ENCODE measurements around the gene SCARF1.

SCARF1 gene

DNA sequence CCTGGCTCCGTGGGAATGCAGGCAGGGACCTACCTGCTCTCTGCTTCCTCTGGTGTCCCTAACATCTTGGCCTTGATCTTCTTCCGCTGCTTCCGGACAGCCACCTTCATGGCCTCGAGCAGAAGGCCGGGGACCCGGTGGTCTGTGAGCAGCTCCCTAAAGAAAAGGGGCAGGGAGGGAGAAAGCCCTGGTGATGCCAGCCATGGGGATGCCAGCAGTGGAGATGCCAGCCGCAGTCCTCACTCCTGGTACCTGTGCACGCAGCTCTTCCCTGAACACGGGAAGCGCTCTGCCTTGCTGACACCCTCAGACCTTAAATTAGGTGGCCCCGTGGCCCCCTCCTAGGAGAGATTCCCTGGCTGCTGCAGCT, 2.3 kb upstream of the SCARF1 start:
- no peak for DNase-seq

DNA sequence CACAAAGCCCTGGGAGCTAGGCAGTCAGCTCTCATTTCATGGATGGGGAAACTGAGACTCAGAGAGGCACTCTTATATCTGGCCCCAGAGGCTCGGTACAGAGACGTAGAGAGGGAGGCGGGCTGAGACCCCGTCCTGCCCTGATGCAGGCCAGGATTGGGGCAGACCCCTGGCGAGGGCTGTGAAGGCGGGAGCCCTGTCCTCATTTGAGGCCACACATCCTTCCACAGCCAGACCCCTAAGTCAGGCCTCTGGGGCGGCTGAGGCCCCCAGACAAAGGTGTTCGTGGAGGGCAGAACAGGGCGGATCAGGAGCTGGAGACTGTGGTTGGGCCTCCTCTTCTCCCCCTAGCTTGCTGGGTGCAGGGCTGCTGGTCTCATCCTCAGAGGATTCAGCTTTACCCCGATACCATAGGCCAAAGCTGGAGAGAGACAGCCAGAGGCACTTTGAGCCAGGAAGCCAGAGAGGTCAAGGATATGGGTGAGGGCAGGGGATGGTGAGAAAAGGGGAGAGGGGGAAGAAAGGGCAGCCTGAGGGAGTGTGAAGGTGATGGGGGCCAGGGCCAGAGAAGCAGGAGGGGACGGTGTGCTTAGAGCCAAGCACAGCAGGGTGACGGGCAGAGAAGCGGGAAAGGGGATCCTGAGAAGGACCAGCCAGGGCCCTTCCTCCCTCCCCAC, 805 bp upstream of the SCARF1 start:
- no peak for DNase-seq

DNA sequence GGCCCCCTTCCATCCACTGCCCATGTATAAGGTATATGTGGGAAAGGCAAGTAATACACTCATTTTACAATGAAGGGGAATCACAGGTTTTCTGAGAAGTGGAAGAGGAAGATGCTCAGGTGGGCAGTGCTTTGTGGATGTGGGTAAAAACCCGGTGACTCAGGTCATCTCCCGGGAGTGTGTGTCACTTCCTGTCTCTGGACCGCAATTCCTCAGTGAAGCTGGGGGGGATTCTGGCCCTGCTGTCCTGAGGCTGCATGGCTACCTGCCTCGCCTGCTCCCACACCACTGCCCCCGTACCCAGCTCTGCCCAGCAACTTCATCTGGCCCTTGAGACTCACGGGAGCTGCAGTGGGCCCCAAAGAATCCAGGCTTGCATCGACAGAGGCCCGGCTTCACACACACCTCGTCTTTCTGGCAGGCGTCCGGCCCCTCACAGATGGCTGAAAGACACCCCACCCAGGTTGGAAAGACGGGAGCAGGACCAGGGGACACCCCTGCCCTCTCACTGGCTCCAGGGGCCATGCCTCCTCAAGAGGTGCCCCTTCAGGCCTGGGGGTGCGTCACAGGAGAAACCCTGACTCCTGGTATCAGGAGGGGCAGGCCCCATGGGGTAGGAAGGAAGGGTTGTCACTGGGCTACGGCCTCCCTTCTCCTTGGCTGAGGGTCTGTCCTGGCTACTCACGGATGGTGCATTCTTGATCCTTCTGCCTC, 882 bp downstream of the SCARF1 start:
- no peak for DNase-seq

DNA sequence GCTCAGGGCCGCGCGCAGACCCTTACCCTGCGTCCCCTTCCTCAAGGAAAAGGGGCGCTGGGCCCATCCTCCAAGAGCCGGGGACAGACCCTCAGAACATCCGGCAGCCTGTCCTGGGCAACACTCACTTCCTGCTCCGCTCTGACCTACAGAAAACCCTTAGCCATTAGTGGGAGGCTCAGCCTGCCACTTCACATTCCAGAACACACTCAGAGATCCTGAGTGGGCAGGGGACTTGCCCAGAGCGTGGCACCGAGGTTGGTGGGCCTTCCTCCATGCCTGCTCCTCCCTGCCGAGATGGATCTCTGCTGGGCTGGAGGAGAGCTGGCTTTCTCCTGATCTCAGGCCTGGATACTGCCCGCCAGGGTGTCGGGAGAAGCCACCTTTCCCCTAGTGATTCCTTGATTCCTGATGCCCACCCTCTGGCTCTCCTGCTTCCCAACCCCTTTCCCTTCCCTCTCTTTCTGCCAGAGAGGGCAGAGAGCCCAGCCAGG, 1.5 kb downstream of the SCARF1 start:
- DNase-seq = no peak

DNA sequence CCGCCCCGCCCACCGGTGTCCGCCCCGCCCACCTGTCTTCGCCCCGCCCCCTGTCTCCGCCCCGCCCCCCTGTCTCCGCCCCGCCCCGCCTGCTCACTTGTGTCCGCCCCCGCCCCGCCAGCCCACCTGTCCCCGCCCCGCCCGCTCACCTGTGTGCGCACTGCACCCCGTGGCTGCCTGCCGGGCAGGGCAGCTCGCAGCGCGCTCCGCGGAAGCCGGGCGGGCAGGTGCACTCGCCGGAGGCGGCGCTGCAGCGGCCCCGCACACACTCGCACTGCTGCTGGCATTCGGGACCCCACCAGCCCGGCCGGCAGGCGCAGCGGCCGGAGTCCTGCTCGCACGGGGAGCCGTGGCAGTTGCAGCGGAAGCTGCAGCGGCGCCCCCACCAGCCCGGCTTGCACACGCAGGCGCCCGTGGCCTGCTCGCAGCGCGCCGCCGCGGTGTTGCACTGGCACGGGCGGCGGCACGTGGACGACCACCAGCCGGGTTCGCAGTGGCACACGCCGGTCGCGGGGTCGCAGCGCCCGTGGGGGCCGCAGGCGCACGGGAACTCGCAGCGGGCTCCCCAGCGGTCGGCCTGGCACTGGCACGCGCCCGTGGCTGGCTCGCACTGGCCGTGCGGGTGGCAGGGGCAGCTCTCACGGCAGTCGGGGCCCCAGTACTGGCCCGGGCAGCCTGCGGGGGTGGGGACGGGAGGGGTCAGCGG, 2.1 kb downstream of the SCARF1 start:
- peak; percentile 58 for DNase-seq

DNA sequence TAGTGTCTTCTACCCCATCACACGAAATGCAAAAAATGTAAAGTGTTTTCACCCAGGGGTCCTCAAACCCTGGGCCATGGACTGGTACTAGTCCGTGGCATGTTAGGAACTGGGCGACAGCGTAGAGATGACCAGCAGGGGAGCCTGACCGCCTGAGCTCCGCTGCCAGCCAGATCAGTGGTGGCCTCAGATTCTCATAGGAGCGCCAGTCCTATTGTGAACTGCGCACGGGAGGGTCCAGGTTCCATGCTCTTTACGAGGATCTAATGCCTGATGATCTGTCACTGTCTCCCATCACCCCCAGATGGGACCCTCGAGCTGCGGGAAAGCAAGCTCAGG, 4.5 kb downstream of the SCARF1 start:
- DNase-seq = no peak

DNA sequence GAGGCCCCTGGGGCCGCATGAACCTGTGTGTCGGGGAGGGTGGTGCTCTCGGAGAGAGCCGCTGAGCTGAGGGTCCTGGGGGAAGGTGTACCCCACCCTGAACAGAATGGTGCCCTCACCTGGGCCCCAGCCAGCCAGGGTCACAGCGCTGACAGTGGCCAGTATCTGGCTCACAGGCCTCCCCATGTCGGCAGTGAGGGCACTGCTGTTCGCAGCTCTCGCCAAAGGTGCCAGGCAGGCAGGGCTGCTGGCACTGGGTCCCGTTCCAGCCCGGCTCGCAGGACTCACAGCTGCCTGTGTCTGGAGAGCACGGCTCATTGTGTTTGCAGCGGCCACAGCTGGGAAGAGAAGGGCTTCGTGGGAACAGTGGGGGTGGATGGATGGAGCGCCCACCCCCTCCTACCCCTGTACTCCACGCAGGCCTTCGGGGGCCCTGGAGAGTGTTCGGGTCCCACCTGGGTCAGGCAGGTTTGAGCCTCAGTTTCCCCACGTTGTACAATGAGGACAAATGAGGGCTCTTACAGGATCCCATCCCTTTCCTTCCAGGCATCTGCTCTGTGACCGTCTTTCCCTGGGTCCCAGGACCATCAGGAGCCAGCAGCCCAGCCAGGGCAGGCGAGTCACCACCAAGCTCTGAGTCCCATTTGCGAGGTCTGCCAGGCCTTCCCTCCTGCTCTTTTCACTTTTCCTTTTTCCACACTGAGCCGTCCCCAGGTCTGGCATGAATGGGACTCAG, 5.0 kb downstream of the SCARF1 start:
- no peak for DNase-seq

DNA sequence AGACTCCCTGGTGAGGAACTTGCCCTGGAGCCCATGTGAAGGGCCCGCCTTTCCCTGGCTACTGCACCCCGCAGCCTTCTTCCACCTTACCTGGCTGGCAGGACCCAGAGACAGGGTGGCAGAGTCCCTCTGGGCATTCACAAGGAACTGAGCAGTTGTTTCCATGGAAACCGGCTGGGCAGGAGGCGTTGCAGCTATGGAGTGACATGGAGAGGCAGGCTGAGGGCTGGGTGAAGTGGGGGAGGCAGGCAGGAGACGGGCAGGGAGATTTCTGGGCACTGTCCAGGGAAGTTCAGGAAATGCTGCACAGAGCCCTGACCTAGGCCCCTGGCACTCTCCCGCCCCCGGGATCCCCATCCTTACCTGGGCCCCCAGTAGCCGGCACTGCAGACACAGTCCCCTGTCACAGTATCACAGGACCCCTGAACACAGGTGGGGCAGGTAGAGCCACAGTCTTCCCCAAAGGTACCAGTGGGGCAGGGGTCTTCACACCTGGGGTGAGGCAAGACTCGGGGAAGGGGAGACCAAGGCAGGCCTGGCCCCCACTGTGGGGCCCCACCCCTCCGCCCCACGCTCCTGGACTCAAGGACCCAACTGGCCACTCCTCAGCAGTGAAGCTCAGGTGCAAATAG, 5.9 kb downstream of the SCARF1 start:
- no peak for DNase-seq

DNA sequence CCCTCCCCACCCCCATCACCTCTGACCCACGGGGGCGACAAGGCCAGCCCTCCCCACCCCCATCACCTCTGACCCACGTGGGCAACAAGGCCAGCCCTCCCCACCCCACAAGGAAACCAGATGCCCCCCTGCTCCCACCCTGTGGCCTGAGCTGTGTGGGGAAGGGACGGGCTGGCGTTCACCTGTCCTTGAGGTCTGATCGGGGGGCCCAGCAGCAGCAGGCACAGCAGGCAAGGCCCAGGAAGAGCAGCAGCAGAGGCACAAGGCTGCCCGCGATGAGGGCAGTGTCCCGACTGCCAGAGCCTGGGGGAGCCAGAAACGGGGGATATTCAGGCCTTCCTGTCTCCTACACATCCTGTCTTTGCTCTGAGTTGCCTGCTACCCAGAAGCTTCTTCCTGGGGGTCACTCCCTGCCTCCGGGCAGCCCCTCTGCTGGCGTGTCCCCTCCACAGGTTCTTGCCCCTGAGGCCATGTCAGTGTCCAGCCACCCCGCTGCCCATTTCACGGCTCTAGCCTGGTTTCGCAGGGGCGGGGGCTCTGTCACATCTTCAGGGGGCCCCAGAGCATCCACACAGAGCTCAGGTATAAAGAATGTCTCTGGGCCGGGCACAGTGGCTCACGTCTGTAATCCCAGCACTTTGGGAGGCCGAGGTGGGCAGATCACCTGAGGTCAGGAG, 6.8 kb downstream of the SCARF1 start:
- no peak for DNase-seq

DNA sequence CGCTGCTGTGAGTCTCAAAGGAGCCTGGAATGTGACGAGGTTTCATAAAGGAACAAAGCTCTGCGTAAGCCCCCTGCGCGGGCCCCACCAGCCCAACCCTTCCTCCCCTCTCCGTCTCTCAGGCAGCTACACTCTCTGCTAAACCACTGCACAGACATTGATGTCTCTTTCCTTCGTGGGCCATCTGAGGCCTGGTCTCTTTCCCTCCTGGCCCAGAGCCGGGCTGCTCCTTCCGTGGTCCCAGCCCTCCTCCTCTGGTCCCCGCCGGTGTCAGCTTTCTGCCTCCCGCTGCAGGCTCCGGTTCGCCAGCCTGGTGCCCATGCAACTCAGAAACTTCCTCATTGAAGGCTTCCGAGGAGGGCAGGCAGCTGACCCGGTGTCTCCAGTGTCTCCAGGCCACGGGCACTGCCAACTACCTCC, 7.4 kb downstream of the SCARF1 start:
- DNase-seq = no peak

DNA sequence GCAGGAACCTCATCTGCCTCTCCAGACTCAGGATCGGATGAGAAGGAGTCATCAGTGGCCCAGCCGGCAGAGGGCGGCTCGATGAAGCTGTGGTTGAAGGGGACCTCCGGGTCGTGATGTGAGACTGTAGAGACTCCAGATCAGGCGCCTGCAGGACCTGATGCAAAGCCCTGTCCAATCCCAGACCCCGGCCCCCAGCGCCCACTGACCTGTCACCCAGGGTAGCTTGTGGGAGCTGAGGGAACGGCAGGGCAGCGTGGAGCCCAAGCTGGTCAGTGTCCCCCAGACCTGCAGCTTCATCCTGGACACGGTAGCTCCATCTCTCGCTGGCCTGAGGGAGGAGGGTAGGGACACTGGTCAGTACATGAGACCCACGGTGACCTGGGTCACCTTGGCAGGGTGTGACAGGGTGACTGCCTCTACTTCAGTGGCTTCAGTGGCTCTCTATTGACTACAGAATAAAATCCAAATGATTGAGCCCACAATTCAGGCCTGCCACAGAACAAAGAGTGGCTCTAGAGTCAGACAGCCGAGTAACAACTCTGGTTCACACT, 8.7 kb downstream of the SCARF1 start:
- DNase-seq = no peak

DNA sequence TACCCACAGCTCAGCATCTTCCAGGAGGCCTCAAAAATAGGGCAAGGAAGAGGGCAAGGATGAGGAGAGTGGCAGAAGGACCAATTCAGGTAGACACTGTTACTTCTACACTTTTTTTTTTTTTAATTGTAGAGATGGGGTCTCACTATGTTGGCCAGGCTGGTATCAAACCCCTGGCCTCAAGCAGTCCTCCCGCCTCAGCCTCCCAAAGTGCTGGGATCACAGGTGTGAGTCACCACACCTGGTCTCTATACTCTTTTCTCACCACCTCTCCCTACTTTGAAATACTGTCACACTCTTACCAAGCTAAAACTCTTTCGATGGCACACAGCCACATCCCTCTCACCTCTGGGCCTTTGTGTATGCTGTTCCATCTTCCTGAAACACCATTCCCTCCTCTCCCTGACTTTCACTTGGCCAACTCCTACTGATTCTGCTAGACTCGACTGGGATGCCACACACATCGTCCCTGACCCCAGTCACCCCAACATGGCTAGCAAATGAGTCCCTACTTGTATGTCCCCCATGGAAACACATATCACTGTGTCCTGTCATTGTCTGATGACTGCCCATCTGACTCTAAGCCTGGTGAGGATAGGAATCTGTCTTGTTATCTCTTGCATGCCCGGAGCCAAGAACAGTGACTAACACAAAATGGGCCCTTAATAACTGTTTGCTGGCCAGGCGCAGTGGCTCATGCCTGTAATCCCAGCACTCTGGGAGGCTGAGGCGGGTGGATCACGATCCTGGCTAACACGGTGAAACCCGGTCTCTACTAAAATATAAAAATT, 9.7 kb downstream of the SCARF1 start:
- DNase-seq = no peak

DNA sequence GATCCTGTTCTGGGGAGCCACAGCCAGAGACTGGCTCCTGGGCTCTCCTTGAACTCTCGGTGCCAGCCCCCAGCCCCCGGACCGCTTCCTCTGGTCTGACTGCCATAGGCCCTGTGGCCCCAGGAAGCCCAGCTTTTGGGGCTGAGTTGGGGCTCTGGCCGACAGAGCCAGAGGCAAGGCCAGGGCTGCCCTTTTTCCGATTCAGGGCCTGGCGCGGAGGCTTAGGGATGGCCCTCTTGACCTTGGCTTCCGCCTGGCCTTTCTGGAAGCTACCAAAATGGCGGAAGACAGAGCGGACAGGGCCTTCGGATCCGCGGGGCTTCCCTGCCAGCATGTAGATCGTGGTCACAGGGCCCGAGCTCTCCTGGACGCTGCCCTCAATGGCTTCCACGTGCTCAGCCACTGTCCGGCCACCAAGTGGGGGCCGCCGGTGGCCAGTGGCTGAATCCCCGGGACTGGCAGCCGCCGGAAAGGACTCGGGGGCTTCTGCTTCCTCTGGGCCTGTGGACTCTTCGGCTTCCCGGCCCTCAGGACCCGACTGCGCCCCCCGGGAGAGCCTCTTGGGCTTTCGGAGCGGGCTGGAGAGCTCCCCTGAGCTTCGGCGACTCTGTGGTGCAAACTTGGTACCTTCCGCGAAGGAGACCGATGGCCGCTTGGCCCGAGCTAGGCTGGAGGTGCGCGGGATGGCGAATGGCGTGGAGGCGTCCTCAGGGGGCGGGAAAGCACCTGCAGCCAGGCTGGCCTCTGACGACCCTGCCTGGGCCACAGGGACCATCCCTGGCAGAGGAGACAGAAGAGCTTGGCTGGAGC, 10.5 kb downstream of the SCARF1 start:
- DNase-seq = no peak

DNA sequence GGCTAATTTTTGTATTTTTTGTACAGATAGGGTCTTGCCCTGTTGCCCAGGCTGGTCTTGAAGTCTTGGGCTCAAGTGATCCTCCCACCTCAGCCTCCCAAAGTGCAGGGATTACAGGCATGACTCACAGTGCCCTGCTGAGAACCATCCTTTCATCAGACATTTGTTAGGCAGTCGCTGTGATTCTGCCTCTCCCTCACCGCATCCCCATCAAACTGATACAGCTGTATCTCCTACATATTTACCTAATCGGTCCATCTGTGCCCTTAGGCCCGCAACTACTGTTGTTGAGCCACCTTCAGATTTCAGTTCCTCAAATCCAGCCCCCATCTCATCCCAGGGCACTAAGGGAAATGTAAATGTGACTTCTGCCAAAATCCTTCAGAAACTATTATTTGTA, 14.9 kb downstream of the SCARF1 start:
- no peak for DNase-seq

DNA sequence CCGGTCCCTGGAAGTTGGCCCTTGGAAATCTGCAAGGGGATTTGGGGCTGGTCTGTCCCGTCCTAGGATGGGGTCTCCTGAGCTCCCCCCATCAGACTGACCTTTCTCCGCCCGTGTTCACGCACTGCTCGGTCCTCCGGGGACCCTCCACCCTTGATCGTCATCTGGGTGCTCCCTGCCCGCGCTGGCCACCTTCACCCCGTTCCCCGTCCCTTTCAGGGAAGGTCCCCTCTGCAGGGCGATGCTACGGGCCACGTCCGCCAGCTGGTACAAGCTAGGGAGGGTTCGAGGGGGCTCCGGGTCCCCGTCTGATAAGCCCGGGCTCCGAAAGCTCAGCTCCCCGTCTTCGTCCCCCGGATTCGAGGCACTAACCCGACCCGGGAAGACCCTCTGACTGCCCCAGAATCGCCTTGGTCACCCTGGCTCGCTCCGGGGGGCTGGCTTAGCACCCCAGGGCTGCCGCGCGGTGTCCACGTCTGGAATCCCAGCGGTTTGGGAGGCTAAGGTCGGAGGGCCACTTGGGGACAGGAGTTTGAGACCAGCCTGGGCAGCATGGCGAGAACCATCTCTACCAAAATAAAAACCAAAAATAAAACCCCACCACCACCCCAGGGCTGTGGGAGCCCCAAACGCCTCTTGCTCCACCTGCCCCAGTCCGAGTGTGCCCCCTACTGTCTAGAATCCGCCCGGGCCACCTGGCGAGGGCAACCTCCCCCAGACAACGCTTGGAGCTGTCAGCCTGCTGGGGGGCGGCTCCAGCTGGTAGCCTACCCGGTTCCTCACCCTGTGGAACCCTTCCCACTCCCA, 15.8 kb downstream of the SCARF1 start:
- peak; percentile 23 for DNase-seq

DNA sequence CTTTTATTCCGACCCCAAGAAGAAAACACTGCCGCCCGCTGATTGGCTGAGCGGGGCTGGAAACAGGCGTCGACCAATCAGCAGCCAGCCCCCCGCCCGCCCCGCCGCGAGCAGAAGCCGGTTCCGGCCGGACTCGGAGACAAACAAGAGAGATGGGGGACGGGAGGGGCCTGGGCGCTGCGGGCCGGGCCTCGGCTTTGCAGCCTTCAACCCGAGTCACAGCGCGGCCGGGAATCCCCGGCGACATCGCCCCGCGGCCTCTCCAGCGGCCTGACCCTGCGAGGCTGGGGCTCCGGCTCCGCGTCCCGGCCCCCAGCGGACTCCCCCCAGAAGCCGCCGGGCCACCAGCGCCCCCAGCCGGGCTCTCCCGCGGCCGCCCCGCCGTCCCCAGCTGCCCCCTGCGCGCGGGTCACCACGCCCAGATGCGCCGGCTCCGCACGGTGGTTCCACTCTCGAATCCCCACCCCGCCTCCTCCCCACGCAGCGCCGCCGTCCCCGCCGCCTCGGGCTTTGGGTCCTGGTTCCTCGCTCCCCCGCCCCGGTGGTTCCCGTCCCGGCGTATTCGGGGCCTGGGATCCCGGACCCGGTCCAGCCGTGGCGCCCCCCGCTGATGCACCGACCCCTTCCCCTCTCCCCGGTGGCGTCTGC, 16.6 kb downstream of the SCARF1 start:
- peak; percentile 96 for DNase-seq

DNA sequence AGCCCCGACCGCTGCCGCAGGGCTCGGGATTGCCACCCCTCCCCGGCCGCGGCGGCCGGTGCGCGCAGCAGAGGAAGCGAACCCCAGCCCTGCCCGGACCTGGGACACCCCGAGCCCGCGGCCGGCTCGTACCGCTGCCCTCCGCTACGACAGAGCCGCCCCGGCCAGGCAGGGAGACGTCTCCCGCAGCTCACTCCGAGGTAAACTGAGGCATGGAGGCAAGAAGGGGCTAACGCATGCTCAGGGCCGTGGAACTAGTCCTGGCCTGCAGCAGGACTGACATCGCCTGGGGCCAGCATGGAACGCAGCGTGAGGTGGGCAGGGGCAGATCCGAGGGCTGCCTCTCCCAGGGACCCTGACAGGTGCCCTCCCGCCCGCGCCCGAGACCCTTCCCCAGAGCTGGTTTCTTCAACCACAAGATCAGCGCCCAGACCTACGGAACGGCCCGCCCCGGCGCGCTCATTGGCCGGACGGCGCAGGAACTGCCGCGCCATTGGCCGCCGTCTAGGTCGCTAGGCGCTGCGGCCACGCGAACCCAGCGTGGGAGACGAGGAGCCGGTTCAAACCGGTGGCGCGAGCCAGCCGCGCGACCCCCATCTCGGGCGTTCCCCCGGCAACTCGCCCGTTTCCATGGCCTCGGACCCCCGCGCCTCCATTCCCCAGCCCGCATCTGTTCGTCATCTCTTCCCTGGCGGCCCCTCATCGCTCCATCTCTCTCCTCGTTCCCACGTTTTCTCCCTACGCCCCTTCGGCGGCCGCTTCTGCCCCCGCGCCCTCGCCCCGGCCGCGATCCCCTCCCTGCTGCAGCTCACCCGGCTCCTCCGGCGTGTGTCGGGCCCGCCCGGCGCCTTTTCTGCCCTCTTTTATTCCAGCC, 17.3 kb downstream of the SCARF1 start, which contains the start of gene SLC43A2:
TSS of gene SLC43A2 (minus strand) at position 853 of the 874 bp plus-strand sequence. CDS start 960 bp downstream, outside the sequence.
- DNase-seq = peak; percentile 85

Measured in NCI-H748 treated with DMSO at 0.1 percent for 48 hours (cell line).